GM18873 (cell line): ENCODE measurements around the gene RFTN1.

ENCODE experiments used
- ATAC-seq: cut with Tn5 transposase; IDR thresholded peaks from one replicate; pipeline ENCODE4 v1.9.1; 2021; ENCODE audit warnings: mild to moderate bottlenecking, moderate library complexity, moderate number of reproducible peaks; ENCODE audit not compliant: unreplicated experiment, low FRiP score

The RFTN1 gene

GRCh38 chr3:16369885-16370284, 143.6 kb downstream of the RFTN1 start:
- ATAC-seq = no peak

GRCh38 chr3:16369276-16369675, 144.2 kb downstream of the RFTN1 start:
- ATAC-seq = no peak

- no peak for ATAC-seq
Measured at GRCh38 chr3:16366581-16366980, 146.9 kb downstream of the RFTN1 start.

- ATAC-seq = no peak
Measured at GRCh38 chr3:16365491-16366128, 147.9 kb downstream of the RFTN1 start.

GRCh38 chr3:16364963-16365362, 148.5 kb downstream of the RFTN1 start:
- ATAC-seq = no peak

GRCh38 chr3:16364323-16364722, 149.2 kb downstream of the RFTN1 start:
- ATAC-seq = no peak

GRCh38 chr3:16363636-16364035, 149.9 kb downstream of the RFTN1 start:
- no peak for ATAC-seq

GRCh38 chr3:16362770-16363169, 150.7 kb downstream of the RFTN1 start:
- no peak for ATAC-seq

GRCh38 chr3:16361087-16361486, 152.4 kb downstream of the RFTN1 start:
- no peak for ATAC-seq

GRCh38 chr3:16359331-16359730, 154.2 kb downstream of the RFTN1 start:
- ATAC-seq = no peak

- ATAC-seq = no peak
Measured at GRCh38 chr3:16358336-16358735, 155.2 kb downstream of the RFTN1 start.

GRCh38 chr3:16357186-16358121, 156.0 kb downstream of the RFTN1 start:
- no peak for ATAC-seq

GRCh38 chr3:16355828-16356227, 157.7 kb downstream of the RFTN1 start:
- no peak for ATAC-seq

- no peak for ATAC-seq
Measured at GRCh38 chr3:16354291-16354690, 159.2 kb downstream of the RFTN1 start.

- ATAC-seq = no peak
Measured at GRCh38 chr3:16352428-16352827, 161.1 kb downstream of the RFTN1 start.

GRCh38 chr3:16350597-16351318, 162.7 kb downstream of the RFTN1 start:
- no peak for ATAC-seq

GRCh38 chr3:16349986-16350596, 163.4 kb downstream of the RFTN1 start:
- no peak for ATAC-seq

GRCh38 chr3:16347548-16347947, 166.0 kb downstream of the RFTN1 start:
- ATAC-seq = no peak

GRCh38 chr3:16346413-16347081, 167.0 kb downstream of the RFTN1 start:
- ATAC-seq = no peak

GRCh38 chr3:16343101-16343500, 170.4 kb downstream of the RFTN1 start:
- no peak for ATAC-seq
